ENCODE results near the gene SIRT7.

Gene SIRT7, protein sequence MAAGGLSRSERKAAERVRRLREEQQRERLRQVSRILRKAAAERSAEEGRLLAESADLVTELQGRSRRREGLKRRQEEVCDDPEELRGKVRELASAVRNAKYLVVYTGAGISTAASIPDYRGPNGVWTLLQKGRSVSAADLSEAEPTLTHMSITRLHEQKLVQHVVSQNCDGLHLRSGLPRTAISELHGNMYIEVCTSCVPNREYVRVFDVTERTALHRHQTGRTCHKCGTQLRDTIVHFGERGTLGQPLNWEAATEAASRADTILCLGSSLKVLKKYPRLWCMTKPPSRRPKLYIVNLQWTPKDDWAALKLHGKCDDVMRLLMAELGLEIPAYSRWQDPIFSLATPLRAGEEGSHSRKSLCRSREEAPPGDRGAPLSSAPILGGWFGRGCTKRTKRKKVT

DNA sequence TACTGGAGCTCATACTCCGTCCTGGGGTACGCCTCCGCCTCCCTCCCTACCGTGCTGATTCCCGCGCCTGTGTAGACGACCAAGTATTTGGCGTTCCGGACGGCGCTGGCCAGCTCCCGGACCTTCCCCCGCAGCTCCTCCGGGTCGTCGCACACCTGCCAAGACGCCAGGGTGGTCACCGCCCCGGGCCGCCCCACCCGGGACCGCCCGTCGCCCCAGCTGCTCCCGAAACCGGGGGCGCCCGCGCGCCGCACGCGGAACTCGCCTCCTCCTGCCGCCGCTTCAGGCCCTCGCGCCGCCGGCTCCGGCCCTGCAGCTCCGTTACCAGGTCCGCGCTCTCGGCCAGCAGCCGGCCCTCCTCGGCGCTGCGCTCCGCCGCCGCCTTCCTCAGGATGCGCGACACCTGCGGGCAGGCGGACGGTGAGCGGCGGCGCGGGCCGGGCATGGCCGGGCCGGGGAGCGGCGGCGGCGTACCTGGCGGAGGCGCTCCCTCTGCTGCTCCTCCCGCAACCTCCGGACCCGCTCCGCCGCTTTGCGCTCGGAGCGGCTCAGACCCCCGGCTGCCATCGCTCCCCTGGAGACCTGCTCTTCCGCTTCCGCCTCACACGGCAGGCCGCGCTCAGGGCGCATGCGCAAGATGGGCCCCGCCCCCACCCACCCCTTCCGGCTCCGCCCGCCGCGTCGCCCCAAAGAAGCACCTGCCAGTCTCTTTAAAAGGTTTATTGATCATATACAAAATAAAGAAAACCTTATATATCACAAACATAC, at the start of gene SIRT7:
Gene SIRT7, minus strand, starts transcription at position 612 of the 768 bp plus-strand sequence. Its CDS starts 45 bp downstream, at position 567.
- peak; percentile 92 for DNase-seq (ENCODE audit: low spot score)

DNA sequence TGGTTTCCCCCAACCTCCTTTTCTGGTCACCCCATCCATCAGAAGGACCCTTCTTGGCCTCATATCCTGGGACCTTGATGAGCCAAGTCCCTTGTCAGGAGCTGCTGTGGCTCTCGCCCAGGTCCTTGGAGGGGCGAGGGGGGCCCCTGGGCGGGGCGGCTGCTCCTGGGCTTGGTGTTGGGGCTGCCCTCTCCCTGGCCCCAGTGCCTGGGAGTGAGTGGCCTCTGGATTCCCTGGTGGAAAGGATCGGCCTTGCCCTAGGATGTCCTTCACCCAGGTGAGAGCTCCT, 49.2 kb upstream of the SIRT7 start:
- no peak for DNase-seq (ENCODE audit: low spot score)

DNA sequence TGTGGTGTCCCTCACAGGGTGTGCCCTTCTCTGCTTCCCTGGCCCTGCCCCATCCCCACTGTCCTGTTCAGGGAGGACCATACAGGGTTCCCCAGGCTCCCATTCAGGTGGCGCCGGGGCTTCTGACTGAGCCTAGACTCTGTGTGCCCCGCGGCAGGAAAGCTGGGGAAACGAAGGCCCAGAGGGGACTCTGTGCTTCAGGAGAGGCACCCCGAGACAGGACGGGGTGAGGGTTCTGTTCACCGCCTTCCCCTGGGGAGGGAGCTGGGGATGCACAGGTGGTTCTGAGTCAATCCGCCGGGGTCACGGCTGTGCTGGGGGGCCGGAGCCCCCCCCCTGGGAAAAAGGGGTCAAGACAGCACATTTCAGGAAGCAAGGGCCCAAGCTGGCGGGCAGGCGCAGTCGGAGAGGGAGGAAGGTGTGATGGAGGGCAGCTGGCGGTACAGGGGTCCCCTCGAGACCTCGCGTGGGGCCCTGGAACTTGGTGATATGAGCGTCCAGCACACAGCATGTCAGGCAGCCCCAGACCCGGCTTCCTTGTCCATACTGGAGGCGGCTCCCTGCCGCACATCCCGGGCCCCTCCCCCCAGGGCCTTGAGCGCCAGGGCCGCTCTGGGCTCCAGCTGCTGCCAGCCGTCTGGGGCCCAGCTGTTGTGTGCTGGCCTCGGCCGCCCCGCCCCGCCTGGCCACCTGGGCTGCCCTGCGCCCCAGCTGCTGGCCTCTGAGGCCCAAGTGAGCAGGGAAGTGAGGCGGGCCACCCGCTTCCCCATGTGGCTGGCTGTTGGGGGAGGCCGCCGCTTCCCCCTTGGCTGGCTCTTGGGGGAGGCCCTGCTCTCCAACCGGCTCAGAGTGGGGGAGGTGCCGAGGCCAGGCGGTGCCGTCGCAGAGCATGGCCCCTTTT, 48.6 kb upstream of the SIRT7 start:
- peak; percentile 89 for DNase-seq (ENCODE audit: low spot score)

DNA sequence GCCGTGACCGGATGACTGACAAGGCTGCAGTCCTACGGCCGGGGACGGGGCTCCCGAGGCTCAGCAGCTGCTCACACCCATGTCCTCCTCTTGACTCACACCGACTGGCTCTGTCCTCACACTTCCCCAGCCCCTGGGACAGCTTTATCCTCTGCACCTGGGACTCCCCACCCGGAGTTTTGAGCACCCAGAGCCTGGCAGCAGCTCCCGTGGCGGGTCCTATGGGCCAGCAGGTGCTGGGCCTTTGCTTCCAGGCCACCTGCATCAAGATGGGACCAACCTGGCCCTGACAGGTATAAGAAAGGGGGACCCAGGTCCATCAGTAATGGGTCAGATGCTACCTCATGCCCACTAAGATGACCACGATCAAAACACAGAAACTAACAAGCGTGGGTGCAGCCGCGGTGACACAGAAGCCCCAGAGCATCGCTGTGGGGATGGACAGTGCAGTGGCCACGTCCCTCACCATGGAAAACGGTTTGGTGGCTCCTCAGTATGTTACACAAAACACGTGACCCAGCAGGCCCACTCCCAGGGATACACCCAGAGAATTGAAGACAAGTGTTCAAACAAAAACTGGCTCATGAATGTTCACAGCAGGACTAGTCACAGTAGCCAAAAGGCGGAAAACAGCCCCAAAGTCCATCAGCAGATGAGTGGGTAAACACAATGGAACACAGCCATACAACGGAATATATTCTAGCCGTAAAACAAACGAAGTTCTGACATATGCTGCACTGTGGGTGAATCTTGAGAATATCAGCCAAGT, 46.3 kb upstream of the SIRT7 start:
- DNase-seq (ENCODE audit: low spot score): no peak

DNA sequence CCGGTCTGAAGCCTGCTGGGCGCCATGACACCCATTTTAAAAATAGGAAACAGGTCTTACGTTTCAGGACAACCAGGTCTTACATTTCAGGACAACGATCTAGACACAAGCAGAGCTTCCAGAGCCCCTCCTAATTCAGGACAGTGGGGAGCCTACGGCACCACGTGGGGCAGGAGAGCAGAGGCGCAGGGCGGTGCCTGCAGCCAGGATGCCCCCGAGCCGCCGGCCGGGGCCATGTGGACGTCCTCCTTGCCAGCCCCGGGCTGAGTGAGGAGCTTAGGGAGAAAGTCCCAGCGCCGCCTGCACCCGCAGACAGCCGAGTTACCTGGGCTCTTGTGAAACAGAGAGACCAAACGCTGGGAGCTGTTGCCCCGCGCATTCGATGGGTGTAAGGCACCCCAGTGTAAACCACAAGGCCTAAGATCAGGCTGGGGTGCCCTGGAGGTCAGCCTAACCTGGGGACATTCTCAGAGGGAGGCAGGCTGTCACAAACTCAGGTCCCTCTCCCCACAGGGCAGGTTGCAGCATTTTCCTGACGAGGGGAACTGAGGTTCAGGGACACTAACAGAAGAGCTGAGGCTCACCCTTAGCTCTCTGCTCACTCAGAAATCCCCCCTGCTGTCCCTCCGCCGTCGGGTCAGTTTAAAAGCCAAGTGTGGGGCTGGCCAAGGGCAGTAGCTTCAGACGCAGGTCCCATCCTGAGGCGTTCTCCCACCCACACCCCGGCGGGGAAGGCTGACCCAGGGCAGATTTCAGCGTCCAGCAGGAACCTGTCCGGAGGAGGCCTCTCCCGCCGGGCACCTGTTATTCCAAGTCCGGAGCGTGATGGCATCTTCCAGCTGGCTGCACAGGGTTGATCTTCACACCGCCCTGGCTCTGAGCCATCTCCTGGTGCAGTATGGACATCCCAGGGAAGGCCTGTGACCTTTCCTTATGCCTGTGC, 44.8 kb upstream of the SIRT7 start:
- no peak for DNase-seq (ENCODE audit: low spot score)

DNA sequence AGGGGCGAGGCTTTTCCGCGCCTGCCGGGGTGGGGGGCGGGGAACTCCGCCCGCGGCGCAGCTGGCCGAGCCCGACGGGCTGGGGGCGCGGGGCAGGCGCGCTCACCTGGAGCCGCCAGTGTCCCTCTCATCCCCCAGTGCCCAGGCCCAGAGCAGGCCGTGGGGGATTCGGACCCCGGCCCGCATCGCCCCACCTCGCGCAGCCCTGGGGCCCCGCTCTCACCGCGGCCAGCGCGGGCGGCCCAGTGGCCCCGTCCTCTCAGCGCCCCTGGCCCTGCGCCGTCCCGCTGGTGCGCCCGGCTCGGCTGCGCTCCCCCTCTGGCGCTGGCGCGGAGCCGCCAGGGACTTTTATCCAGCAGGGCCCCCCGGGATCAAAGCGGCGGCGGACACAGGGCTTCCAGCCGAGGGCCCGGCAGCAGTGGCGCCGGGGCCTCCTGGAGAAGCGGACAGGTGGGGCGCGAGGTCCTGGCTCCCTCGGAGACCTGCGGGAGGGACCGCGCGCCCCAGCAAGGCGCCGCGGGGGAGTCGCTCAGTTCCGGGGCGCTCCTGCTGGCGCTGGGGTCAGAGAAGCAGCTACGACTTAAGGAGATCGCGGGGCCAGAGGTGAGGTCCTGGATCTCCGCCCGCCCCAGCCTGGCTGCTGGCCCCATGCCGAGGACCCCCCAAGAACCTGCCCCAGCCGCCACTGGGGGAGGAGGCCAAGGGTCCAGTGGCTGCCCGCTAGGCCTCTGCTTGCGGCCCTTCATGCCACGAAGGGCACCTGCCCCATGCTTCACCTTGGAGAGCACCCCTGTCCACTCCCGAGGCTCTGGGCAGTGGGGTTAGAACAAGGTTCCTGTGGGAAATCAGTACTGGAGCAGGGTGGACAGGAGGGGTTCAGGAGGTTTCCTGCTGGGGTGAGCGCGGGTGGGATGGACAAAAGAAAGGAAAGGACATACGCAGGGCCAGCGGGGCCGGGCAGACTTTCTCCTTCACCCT, 43.8 kb upstream of the SIRT7 start:
- DNase-seq (ENCODE audit: low spot score): no peak

DNA sequence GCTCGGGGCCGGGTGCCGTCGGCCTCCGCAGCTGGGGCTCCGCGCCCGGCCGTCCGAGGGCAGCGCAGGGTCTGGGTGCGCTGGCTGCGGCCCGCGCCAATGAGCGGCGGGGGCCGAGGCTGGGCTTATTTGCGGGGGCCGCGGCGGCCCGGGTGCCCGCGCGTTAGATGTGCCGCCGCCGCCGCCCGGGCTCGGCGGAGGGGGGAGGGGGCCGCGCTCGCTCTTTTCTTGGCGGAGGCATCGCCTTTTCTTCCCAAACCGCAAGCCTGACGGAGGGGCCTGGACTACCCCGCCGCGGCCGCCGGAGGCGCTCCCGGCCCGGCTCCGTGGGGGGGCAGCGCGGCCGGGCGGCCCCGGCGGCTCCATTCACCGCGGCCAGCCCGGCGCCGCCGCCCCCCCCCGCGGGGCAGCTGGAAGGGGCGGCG, 43.1 kb upstream of the SIRT7 start, which contains the start of gene NOTUM:
Gene NOTUM, minus strand, starts transcription at position 101 of the 425 bp plus-strand sequence. CDS start 278 bp downstream, outside the sequence.
- DNase-seq (ENCODE audit: low spot score): no peak

DNA sequence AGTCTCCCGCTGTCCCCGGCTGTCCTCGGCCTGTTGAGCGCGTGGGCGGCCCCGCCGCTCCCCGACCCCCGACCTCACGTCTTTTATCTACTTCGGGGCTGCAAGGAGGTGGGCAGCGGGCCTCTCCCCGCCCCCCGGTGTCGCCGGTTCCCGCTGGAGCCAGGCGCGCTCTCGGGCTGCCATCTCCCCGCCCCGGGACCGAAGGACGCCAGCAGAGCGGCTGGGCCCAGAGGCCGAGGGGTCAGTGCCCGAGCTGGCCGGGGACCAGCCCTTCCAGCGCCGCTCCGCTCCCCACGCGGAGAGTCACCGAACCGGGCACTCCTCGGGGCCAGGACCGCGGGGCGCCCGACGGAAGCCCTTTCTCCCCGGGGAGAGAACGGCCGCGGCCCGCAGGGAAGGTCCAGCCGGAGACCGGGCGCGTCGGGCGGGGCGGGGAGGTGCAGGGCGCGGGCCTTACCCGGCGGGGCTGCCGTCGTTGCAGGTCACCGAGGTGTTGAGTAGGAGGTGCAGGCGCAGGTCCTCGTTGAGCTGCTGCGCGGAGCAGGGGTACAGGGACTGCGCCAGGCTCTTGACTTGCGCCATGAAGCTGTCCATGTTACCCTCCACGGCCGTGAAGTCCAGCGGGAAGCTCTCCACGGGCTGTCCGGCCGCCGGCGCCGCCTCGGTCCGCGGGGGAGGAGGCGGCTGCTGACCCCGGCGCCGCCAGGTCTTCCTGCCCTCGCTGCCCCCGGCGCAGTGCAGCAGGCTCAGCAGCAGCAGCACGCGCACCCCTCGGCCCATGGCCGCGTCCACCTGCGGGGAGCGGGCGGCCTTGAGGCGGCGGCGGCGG, 42.4 kb upstream of the SIRT7 start:
- no peak for DNase-seq (ENCODE audit: low spot score)

DNA sequence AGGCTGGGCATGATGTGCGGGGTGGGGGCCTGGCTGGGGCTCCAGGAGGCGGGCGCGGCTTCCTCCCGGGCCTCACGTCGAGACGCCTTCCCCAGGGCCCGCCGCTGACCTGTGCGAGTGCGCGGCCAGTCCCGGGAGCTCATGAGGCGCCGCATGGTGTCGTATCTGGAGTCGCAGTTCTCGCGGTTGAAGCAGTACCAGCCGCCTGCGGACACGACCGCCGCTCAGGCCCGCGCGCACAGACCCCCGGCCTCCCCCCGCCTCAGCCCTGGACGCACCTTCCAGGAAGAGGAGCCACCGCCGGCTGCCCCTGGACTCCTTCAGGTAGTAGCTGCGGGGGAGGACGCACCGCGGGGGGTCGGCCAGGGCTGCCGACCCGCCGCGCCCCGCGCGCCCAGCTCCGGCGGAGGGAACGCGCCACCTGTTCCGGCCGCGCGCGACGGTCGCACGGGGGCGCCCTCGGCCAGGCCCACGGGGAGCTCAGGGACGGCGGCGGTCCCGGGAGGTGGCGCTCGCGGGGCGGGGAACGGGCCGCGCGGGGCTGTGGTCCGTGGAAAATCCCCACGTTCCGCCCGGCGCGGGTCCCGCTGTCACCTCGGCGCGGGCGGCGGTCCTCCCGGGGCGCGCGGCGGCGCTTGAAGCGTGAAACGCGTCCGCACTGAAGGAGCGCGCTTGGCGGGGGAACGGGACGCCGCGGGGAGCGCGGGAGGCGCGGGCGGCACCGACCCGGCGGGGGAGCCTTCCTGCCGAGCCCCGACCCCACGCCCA, 41.6 kb upstream of the SIRT7 start:
- no peak for DNase-seq (ENCODE audit: low spot score)

DNA sequence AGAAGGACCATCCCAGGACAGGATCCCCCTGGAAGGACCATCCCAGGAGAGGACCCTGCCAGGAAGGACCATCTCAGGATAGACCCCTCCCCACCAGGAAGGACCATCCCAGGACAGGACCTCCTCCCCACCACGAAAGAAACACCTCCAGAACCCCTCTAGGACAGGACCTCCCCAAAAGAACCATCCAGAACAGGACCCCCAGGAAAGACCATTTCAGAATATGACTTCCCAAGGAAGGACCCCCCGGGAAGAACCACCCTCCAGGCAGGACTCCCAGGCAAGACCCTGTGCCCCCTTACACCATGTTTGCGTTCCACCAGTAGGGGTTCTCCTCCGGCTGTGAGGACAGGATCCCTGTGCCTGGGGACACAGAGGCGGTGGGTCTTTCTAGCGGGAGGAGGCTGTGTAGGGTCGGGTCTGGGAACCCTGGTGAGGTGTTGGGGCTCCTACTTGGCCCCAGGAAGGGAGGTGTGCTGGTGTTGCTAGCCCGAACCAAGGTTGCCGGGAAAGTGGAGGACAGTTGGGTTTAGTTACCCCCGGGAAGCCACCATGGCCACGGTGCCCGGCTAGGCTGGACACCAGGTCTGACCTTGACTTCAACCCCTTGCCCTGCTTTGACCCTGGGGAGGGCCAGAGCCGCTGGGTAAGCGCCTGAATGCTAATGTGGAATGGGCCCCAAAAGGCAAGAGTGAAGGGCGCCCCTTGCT, 40.8 kb upstream of the SIRT7 start:
- no peak for DNase-seq (ENCODE audit: low spot score)

DNA sequence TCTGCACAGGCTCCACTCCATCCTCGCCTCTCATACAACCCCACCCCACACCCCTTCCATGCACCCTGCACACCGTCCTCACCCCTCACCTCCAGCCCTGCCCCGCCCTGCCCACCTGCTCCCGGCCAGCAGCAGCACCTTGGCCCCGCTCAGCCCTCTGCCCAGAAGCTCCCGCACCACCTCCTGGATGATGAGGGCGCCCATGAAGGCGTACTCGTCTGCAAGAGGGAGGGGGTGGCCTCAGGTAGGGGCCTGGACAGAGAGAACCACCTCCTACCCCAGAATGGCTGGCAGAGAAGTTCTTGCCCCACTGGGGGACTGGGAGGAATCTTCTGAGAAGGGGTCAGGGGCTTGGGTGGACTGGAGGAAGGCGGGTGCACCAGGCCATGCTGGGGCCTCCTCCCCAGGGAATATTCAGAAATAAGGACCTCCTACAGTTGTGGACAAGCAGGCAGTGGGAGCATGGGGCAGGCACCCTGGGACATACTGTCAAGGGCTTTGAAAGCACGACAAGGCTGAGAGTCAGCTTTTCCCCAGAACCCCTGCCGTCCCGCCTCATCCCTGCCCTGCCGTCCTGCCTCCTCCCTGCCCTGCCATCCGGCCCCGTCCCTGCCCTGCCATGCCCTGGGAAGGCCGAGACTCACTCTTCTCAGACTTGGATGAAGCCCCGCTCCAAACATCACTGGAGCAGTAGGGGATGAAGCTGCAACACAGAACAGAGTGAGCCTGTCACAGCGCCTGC, 39.9 kb upstream of the SIRT7 start:
- DNase-seq (ENCODE audit: low spot score): no peak

DNA sequence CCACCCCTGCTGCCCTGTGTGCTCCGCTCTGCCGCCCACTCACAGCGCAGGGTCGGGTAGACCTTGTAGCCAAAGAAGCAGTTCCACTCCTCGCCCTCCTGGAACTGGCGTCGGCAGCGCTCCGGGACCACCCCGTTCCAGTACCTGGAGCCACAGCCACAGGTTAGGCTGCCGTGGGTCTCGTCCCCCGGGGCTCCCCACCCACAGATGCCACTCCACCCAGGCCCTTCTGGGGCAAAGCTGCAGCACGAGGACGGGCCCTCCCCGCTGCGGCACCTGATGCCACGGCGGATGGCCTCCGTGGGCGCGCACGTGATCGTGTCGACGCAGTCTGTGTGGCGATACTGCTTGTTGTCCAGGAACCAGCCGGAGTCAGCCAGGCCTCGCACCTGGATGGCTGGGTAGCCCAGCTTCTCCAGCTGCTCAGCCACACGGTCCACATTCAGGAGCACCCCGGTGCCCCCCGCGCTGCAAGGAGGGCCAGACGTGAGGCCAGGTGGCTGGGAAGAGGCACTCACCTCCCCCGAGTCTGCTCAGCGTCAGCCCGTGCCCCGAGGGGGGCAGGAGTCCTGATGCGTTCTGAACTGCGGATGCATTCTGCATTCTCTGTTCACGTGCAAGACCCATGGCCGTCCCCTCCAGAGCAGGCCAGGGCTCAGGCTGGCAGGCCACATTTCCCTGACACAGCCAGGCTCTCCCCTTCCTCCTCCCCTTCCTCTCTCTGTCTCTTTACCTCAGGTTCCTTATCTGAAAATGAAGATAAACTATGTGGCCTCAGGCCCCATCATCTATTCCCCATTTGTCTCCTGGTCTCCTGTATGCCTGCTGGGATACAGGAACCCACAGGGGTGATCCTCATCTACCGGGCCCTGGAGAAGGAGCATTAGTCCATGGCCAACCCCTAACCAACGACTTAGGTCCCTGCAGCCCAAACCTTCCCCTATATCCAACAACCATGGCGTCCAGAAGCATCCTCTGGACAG, 38.9 kb upstream of the SIRT7 start:
- peak; percentile 52 for DNase-seq (ENCODE audit: low spot score)

DNA sequence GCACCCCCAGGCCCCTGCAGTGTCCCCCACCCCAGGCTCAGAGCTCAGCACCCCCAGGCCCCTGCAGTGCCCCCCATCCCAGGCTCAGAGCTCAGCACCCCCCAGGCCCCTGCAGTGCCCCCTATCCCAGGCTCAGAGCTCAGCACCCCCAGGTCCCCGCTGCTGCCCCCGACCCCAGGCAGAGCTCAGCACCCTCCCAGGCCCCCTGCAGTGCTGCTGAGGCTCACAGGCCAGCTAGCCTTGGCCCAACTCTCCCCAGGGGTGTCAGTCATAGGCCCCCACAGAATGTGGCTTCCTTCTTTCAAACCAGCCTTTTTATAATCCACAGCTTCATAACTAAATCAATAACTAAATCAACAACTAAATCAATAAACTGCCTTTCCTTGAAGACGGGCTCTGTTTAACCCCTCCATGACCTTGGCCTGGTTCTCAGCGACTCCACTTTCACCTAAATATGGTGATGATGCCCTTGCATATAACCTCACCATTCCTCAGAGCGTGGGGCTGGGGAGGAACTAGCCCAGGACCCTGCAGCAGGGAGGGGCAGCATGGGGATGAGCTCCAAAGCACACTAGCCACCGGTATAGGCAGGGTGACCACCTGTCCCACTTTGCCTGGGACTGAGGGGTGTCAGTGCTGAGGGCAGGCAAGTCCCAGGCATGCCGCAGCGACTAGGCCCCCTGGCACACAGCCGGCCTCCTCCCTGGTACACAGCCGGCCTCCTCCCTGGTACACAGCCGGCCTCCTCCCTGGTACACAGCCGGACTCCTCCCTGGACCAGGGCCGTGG, 38.0 kb upstream of the SIRT7 start:
- DNase-seq (ENCODE audit: low spot score): no peak

DNA sequence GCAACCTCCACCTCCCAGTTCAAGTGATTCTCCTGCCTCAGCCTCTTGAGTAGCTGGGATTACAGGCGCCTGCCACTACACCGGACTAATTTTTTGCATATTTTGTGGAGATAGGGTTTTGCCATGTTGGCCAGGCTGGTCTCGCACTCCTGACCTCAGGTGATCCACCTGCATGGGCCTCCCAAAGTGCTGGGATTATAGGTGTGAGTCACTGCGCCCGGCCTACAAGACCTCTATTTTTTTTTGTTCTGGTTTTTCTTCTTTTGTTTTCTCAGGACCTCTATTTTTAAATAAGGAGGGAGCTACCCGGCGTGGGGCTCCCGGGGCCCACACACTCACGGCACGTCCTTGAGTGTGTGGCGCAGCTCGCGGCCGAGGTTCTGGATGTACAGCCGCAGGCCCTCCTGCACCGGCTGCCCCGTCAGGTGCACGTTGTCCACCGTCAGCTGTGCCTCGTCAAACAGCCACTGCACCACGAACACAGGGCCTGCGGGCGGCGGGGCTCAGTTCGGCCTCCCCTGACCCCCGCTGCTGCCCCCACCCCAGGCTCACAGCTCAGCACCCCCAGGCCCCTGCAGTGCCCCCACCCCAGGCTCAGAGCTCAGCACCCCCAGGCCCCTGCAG, 37.2 kb upstream of the SIRT7 start:
- no peak for DNase-seq (ENCODE audit: low spot score)
